Fibroblast of mammary gland (primary cell): ENCODE results near the gene MBOAT2.
"Not testable (repeated sequence)": the region's sequence is repeated elsewhere in the genome, so short reads cannot be mapped to it uniquely, and the experiment has no call there.

Source experiments
- DNase-seq: peaks from one replicate; pipeline ENCODE4 v3.0.0-alpha.2; 2010; ENCODE audit warnings: low read depth
- H3K4me3 ChIP-seq: 2 replicates; pipeline ENCODE4 v1.5.1; 2011; ENCODE audit warnings: low read depth, mild to moderate bottlenecking, low read length, moderate library complexity; ENCODE audit not compliant: control insufficient read depth
- CTCF ChIP-seq: conservative IDR thresholded peaks from 2 replicates; pipeline ENCODE4 v1.5.1; 2011; ENCODE audit warnings: low read depth, low read length, inconsistent platforms; ENCODE audit not compliant: control insufficient read depth, insufficient read depth

Gene MBOAT2

GRCh38 chr2:8977758-8978157, 25.7 kb downstream of the MBOAT2 start:
- H3K4me3 ChIP-seq = no peak overlapping the region
- no peak for TF ChIP-seq CTCF
- no peak for DNase-seq

DNA sequence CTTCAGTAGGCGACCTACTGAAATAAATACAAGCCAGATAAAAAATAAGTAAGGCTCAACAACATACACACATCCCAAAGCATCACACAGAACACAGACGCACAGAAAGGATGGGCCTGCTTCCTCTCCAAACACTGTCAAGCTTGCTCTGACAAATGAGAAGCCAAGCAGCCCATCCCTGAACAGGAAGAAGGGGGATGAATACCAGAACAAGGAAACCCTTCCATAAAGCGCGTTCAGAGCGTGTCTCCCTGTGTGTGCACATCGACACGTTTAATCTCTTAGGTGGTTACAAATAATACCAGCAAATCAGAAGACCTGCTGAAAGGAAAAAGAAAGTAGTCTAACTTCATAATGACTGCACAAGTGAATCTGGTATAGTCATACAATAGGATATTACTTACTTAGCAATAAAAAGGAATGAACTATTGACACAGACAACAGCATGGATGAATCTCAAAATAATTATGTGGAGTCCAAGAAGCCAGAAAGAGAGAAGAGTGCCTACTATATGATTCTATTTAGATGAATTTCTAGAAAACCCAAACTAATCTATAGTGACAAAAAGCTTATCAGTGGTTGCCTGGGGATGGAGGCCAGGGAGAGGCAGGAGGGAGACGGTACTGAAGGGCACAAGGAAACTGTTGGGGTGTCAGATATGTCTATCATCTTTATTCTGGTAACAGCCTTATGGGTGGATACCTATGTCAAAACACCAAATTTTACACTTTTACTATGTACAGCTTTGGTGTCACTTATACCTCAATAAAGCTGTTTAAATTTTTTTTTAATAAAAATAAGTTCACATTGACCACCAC, 26.8 kb downstream of the MBOAT2 start:
- no peak for DNase-seq
- H3K4me3 ChIP-seq = no peak overlapping the region
- no peak for TF ChIP-seq CTCF

- no peak for TF ChIP-seq CTCF
- peak; percentile 37 for DNase-seq
- H3K4me3 ChIP-seq = no peak overlapping the region
Observed at GRCh38 chr2:8974016-8974415, 29.5 kb downstream of the MBOAT2 start.

GRCh38 chr2:8973017-8973416, 30.5 kb downstream of the MBOAT2 start:
- not testable (repeated sequence) for H3K4me3 ChIP-seq, DNase-seq

DNA sequence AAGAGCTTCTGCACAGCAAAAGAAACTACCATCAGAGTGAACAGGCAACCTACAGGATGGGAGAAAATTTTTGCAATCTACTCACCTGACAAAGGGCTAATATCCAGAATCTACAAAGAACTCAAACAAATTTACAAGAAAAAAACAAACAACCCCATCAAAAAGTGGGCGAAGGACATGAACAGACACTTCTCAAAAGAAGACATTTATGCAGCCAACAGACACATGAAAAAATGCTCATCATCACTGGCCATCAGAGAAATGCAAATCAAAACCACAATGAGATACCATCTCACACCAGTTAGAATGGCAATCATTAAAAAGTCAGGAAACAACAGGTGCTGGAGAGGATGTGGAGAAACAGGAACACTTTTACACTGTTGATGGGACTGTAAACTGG, 30.9 kb downstream of the MBOAT2 start:
- not testable (repeated sequence) for H3K4me3 ChIP-seq, DNase-seq

DNA sequence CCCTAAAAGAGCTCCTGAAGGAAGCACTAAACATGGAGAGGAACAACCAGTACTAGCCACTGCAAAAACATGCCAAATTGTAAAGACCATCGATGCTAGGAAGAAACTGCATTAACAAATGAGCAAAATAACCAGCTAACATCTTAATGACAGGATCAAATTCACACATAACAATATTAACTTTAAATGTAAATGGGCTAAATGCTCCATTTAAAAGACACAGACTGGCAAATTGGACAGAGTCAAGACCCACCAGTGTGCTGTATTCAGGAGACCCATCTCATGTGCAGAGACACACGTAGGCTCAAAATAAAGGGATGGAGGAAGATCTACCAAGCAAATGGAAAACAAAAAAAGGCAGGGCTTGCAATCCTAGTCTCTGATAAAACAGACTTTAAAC, 34.1 kb downstream of the MBOAT2 start:
- H3K4me3 ChIP-seq, DNase-seq: not testable (repeated sequence)

GRCh38 chr2:8966123-8966908, 37.2 kb downstream of the MBOAT2 start:
- no peak for TF ChIP-seq CTCF
- peak; percentile 53 for DNase-seq

DNA sequence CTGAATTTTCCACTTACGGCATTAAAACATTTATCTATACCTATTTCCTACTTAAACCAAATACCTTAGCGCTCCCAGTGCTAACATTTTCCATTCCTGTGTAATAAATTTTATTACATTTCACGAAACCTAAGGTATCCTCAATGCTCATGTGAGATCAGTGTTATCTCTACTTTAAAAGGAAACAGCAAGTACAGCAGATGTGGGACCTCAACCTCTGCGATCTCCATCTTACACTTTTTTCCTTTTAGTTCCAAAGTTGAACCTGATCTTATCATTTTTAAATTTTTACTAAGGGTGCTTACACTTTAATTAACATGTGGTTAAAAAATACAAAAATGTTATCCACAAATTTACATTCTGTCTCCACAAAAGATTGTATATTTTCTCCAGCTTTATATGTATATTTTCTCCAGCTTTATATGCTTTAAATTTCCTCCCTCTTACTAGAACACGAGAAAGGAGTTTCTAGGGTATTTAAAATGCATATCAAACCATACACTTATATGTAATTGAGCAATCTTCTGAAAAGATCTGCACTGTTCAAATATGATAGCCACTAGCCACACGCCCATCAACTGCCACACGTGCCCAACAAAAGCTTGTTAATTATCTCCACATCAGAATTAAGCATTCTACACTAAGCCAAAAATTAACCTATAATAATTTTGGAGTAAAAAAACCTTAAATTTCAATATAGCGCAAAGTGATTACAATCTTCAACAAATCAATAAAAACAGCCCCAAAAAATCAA, 38.1 kb downstream of the MBOAT2 start:
- H3K4me3 ChIP-seq = no peak overlapping the region
- TF ChIP-seq CTCF = no peak
- no peak for DNase-seq

More at GRCh38 chr2:8966123-8966908, 37.2 kb downstream of the MBOAT2 start:
- no peak overlapping the region for H3K4me3 ChIP-seq
